ELF-1 (cell line): Measurements from ENCODE around the gene RAB36.
"Not testable (repeated sequence)": the region's sequence is repeated elsewhere in the genome, so short reads cannot be mapped to it uniquely, and the experiment has no call there.

Source experiments
- DNase-seq: peaks from one replicate; pipeline ENCODE4 v3.0.0-alpha.2; 2016; ENCODE audit warnings: low read depth, low spot score

The RAB36 gene

GRCh38 chr22:23120415-23120899 lies 24.8 kb upstream of the RAB36 start:
- no peak for DNase-seq

- no peak for DNase-seq
Observed at GRCh38 chr22:23121000-23121421, 24.3 kb upstream of the RAB36 start.

- no peak for DNase-seq
Observed at GRCh38 chr22:23121424-23121823, 23.9 kb upstream of the RAB36 start.

- DNase-seq = no peak
Observed at GRCh38 chr22:23122216-23122957, 22.9 kb upstream of the RAB36 start.

GRCh38 chr22:23122992-23123803 lies 22.1 kb upstream of the RAB36 start:
- DNase-seq = no peak

- DNase-seq = no peak
Observed at GRCh38 chr22:23123804-23124254, 21.4 kb upstream of the RAB36 start.

GRCh38 chr22:23124611-23125511 lies 20.4 kb upstream of the RAB36 start:
- no peak for DNase-seq

GRCh38 chr22:23125512-23126103 lies 19.7 kb upstream of the RAB36 start:
- no peak for DNase-seq

- DNase-seq = no peak
Observed at GRCh38 chr22:23126165-23127054, 18.9 kb upstream of the RAB36 start.

- DNase-seq = no peak
Observed at GRCh38 chr22:23127055-23127756, 18.1 kb upstream of the RAB36 start.

- no peak for DNase-seq
Observed at GRCh38 chr22:23127788-23128187, 17.5 kb upstream of the RAB36 start.

- DNase-seq = peak; percentile 79
Observed at GRCh38 chr22:23128269-23129108, 16.8 kb upstream of the RAB36 start.

GRCh38 chr22:23129149-23129548 lies 16.1 kb upstream of the RAB36 start:
- no peak for DNase-seq

- DNase-seq = no peak
Observed at GRCh38 chr22:23130697-23131096, 14.6 kb upstream of the RAB36 start.

GRCh38 chr22:23131931-23132330 lies 13.3 kb upstream of the RAB36 start:
- DNase-seq = no peak

GRCh38 chr22:23132376-23133091 lies 12.7 kb upstream of the RAB36 start:
- DNase-seq = no peak

- DNase-seq = no peak
Observed at GRCh38 chr22:23133922-23134321, 11.4 kb upstream of the RAB36 start.

GRCh38 chr22:23136991-23137390 lies 8.3 kb upstream of the RAB36 start:
- not testable (repeated sequence) for DNase-seq
